ENCODE data around the gene ASF1A. TPM values are rescaled to one million over a fixed set of nuclear protein-coding genes. Genes with fewer than 3 reads are reported as not detected.
A peak's percentile ranks its signal among the peaks of the same experiment; 100 is the strongest.

The ASF1A gene
- total RNA-seq, 1 experiment from 2014 or later, result 34.4 TPM

DNA sequence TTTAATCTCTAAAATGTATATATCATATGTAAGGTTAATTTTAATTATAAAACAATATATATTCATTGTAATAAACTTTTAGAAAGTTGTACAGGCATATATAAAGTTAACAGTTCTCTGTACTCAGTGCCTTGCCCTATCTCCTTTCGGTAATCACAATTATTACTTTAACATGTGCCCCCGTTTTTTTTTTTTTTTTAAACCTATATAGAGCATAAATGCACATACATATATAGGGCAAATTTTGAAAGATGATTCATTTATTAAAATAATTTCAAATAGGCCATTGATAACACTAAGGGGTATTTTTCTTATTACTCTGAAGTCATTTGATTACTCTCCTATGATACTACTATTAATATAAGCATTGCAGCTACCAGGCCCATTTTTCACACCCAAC lies 1.9 kb downstream of the ASF1A start:
- Histone ChIP-seq H3K79me1 (ENCODE audit: insufficient read depth, low read depth, low read length, poor library complexity, severe bottlenecking) (no peaks in the 10 kb centered on the region), H2AK5ac (ENCODE audit: insufficient read length, low read length) (no peak overlapping the region), H3T11ph (ENCODE audit: low read length) (no peak overlapping the region), H2BK12ac (ENCODE audit: insufficient read length, low read depth, low read length) (no peak overlapping the region), H4K5ac (ENCODE audit: insufficient read length, low read depth, low read length) (no peak overlapping the region), H3K14ac (ENCODE audit: insufficient read depth, low read length) (no peak overlapping the region), H3K56ac (ENCODE audit: insufficient read length, low read depth, low read length) (no peak overlapping the region), H3K9ac (ENCODE audit: extremely low read depth, insufficient read length, low read length) (peak overlapping the region; percentile 64), H3K9me3 (ENCODE audit: control insufficient read depth, low read depth, low read length) (no peaks in the 10 kb centered on the region), H2BK20ac (ENCODE audit: low read depth, low read length, poor library complexity, severe bottlenecking) (no peak overlapping the region), H2BK120ac (ENCODE audit: low read depth, low read length, poor library complexity, severe bottlenecking) (no peak overlapping the region), H2BK15ac (ENCODE audit: low read depth, low read length) (no peak overlapping the region), H3K4me2 (ENCODE audit: insufficient read depth, insufficient read length, low read length) (peak overlapping the region; percentile 89), H2AFZ (ENCODE audit: low read length) (no peak overlapping the region), H4K8ac (replicated peaks; ENCODE audit: insufficient read length, low read depth, low read length) (no peak overlapping the region), H3K4ac (ENCODE audit: low read depth, low read length) (no peak overlapping the region), H4K20me1 (ENCODE audit: control insufficient read depth, insufficient read depth, insufficient read length) (no peaks in the 10 kb centered on the region), H3K18ac (ENCODE audit: insufficient read length, low read depth, low read length) (no peak overlapping the region), H3K23me2 (ENCODE audit: insufficient read length, low read depth, low read length, poor library complexity, severe bottlenecking) (no peaks in the 10 kb centered on the region), H4K91ac (ENCODE audit: insufficient read length, low read depth, low read length) (no peak overlapping the region), H3K27me3 (ENCODE audit: insufficient read depth, low read length) (no peaks in the 10 kb centered on the region), H3K4me1 (ENCODE audit: insufficient read depth, low read length) (peaks cover 3% of the 10 kb centered on the region; the same call in 1 of the 2 replicates), H3K23ac (ENCODE audit: insufficient read length, low read depth, low read length) (no peak overlapping the region), H3K27ac (ENCODE audit: insufficient read length, low read depth, low read length) (no peak overlapping the region), H2BK5ac (ENCODE audit: insufficient read length, low read length) (no peak overlapping the region), H3K79me2 (ENCODE audit: insufficient read depth, low read length) (peaks cover 28% of the 10 kb centered on the region; the same call in 1 of the 2 replicates)
- Mint-ChIP-seq H3K27me3 (ENCODE audit: low read depth) (no peaks in the 10 kb centered on the region), H3K27ac (peak overlapping the region; percentile 74 to 93 (median 90); a peak in 6 of 7 replicates), H3K9me3 (0 out of 5 replicates have a peak, but pooled peaks cover 0 to 2% of the 10 kb centered on the region in 2 experiments), H3K36me3 (ENCODE audit: insufficient read depth in 1 of 3, low read depth in 3 of 3) (peaks cover 11 to 22% (median 21%) of the 10 kb centered on the region in 3 experiments), H3K4me3 (peak overlapping the region; percentile 87 to 93), H3K4me1 (peaks cover 40 to 49% of the 10 kb centered on the region in 2 experiments)
- TF ChIP-seq, protein P1, sequence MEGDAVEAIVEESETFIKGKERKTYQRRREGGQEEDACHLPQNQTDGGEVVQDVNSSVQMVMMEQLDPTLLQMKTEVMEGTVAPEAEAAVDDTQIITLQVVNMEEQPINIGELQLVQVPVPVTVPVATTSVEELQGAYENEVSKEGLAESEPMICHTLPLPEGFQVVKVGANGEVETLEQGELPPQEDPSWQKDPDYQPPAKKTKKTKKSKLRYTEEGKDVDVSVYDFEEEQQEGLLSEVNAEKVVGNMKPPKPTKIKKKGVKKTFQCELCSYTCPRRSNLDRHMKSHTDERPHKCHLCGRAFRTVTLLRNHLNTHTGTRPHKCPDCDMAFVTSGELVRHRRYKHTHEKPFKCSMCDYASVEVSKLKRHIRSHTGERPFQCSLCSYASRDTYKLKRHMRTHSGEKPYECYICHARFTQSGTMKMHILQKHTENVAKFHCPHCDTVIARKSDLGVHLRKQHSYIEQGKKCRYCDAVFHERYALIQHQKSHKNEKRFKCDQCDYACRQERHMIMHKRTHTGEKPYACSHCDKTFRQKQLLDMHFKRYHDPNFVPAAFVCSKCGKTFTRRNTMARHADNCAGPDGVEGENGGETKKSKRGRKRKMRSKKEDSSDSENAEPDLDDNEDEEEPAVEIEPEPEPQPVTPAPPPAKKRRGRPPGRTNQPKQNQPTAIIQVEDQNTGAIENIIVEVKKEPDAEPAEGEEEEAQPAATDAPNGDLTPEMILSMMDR (conservative IDR thresholded peaks at IDR 0.05), result no peak
- no peak for DNase-seq
- WGBS (ENCODE audit: extremely low coverage, insufficient read length, low lambda C conversion rate), result no CpG with 5 or more reads among the region's 2 CpGs
